ENCODE data around the gene TMTC4.

TMTC4 gene

DNA sequence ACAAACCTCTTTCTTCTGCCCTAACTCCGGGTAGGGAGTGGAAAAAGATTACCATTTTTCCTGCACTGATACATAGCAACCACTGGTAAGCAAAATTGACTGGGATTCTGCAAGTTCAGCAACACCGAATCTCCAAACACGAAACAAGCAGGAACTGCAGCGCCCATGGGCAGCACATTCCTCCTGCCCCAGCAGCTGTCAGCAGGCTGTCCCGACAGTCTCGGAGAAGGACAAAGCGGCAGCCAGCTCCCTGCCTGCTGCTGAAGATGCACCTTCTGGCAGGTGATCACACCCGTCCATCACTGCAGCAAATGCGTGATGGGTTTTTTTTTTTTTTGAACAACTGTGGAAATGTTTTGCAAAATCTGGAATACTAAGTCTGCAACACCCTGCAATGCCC is 6.7 kb downstream of the TMTC4 start:
- Histone ChIP-seq H3K27me3 (ENCODE audit: control insufficient read depth, insufficient read depth, low read length) (no peaks in the 10 kb centered on the region), H3K4me1 (no peaks in the 10 kb centered on the region), H3K9me3 (ENCODE audit: control insufficient read depth, low read length) (no peaks in the 10 kb centered on the region), H2AFZ (no peak overlapping the region), H3K4me3 (ENCODE audit: low read depth, low read length) (no peak overlapping the region), H3K79me2 (no peaks in the 10 kb centered on the region), H3K9ac (no peak overlapping the region), H3K27ac (no peak overlapping the region), H3K4me2 (ENCODE audit: low read length) (no peak overlapping the region), H3K36me3 (ENCODE audit: control insufficient read depth, insufficient read depth, low read length) (no peaks in the 10 kb centered on the region)
- TF ChIP-seq, protein P1, sequence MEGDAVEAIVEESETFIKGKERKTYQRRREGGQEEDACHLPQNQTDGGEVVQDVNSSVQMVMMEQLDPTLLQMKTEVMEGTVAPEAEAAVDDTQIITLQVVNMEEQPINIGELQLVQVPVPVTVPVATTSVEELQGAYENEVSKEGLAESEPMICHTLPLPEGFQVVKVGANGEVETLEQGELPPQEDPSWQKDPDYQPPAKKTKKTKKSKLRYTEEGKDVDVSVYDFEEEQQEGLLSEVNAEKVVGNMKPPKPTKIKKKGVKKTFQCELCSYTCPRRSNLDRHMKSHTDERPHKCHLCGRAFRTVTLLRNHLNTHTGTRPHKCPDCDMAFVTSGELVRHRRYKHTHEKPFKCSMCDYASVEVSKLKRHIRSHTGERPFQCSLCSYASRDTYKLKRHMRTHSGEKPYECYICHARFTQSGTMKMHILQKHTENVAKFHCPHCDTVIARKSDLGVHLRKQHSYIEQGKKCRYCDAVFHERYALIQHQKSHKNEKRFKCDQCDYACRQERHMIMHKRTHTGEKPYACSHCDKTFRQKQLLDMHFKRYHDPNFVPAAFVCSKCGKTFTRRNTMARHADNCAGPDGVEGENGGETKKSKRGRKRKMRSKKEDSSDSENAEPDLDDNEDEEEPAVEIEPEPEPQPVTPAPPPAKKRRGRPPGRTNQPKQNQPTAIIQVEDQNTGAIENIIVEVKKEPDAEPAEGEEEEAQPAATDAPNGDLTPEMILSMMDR (IDR thresholded peaks at IDR 0.05) = no peak

DNA sequence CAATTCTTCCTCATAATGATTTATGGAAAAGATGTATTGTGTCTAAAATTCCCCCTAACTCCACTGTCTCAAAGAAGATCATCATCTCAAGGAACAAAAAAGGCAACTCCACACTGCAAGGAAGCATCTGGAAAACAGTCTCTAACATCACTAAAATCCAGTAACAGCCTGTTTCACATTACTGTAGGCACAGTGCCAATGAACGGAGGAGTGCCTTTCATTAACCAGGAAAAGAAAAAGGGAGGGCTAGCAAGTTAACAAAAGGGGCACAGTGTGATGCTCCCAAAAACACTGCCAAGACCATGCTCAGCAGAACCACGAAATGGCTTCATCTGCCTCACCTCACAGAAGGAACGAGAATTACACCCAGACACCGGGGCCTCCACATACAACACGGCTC is 8.5 kb downstream of the TMTC4 start:
- Histone ChIP-seq H3K36me3 (ENCODE audit: control insufficient read depth, insufficient read depth, low read length) (no peaks in the 10 kb centered on the region), H3K9ac (no peak overlapping the region), H3K4me1 (no peaks in the 10 kb centered on the region), H3K27ac (no peak overlapping the region), H3K4me3 (ENCODE audit: low read depth, low read length) (no peak overlapping the region), H2AFZ (no peak overlapping the region), H3K27me3 (ENCODE audit: control insufficient read depth, insufficient read depth, low read length) (no peaks in the 10 kb centered on the region), H3K4me2 (ENCODE audit: low read length) (no peak overlapping the region), H3K79me2 (no peaks in the 10 kb centered on the region), H3K9me3 (ENCODE audit: control insufficient read depth, low read length) (no peaks in the 10 kb centered on the region)
- TF ChIP-seq, protein P1 (IDR thresholded peaks at IDR 0.05) = no peak

DNA sequence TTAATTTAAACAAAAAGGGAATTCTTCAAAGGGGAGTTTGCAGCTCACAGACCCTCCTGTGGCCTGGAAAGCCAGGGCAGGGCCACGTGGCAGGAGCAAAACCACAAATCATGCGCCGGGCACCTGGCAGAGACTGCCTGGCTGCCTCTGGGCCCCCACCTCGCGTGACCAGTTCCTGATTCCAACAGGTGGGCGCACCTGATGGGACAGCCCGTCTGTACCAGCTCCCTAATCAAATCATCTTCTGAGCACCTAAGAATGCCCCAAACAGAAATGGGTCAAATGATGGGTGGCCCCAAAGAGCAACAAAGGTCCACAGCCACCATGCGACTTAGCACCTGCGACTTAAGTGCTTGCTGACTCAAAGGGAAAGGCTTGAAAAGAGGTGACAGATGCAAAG is 9.2 kb downstream of the TMTC4 start:
- H3K9me3 ChIP-seq (ENCODE audit: control insufficient read depth, low read length) = no peaks in the 10 kb centered on the region
- TF ChIP-seq, protein P1 (IDR thresholded peaks at IDR 0.05) = no peak
- H3K79me2 ChIP-seq = no peaks in the 10 kb centered on the region
- no peak overlapping the region for H2AFZ ChIP-seq
- H3K27me3 ChIP-seq (ENCODE audit: control insufficient read depth, insufficient read depth, low read length) = no peaks in the 10 kb centered on the region
- no peak overlapping the region for H3K4me3 ChIP-seq (ENCODE audit: low read depth, low read length)
- no peak overlapping the region for H3K9ac ChIP-seq
- no peak overlapping the region for H3K4me2 ChIP-seq (ENCODE audit: low read length)
- H3K27ac ChIP-seq = no peak overlapping the region
- no peaks in the 10 kb centered on the region for H3K4me1 ChIP-seq
- H3K36me3 ChIP-seq (ENCODE audit: control insufficient read depth, insufficient read depth, low read length) = no peaks in the 10 kb centered on the region

DNA sequence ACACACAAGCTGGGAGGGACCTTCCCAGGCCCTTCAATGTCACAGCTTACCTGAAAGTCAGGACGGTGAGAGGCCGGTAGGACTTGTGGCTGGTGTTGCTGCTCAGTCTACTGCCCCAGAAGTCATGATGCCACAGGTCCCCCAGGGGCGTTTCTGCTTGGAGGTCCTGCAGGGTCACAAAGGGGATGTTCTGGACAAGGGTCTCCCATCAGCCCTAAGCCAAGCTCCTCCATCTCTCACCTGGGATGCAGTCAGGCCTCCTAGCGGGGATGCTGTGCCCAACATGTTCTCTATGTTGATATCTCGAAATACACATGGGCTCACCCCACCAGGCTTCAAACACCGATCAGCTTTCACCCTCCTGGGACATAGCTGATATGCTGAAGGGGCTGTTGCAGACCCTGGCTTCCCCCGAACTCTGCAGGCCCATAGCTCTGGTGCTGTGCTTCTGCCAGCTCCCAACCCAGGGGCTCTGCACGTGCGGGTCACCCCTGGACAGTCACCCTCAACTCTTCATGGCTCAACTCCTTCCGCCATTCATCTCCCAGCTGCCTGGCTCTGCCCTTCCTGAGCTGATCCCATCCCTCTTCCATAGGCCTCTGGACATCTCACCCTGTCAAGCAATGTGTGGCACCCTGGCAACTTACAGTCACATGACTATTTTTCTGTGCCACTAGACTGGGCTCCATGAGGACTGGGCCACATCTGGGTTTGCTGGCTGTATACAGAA is 10.3 kb downstream of the TMTC4 start:
- Histone ChIP-seq H3K4me3 (ENCODE audit: low read depth, low read length) (no peak overlapping the region), H3K27ac (no peak overlapping the region), H3K4me1 (no peaks in the 10 kb centered on the region), H2AFZ (no peak overlapping the region), H3K9ac (no peak overlapping the region), H3K79me2 (no peaks in the 10 kb centered on the region), H3K9me3 (ENCODE audit: control insufficient read depth, low read length) (no peaks in the 10 kb centered on the region), H3K27me3 (ENCODE audit: control insufficient read depth, insufficient read depth, low read length) (no peaks in the 10 kb centered on the region), H3K36me3 (ENCODE audit: control insufficient read depth, insufficient read depth, low read length) (no peaks in the 10 kb centered on the region), H3K4me2 (ENCODE audit: low read length) (no peak overlapping the region)
- TF ChIP-seq, protein P1 (IDR thresholded peaks at IDR 0.05) = no peak

Measured in parathyroid adenoma (tissue), 2 donors.